BE2C (cell line): ENCODE data around the gene SRPX. TPM values are rescaled to one million over a fixed set of nuclear protein-coding genes. Genes with fewer than 3 reads are reported as not detected.

ENCODE experiments used
- DNase-seq: peaks from one replicate; pipeline ENCODE4 v3.0.0-alpha.2; 2020
- H3K27me3 ChIP-seq: fragments of 250-450 bp; sonication (Bioruptor Pico); 2 replicates; pipeline ENCODE4 v1.5.1; 2020; ENCODE audit warnings: mild to moderate bottlenecking
- H3K36me3 ChIP-seq: fragments of 250-450 bp; sonication (Bioruptor Pico); 2 replicates; pipeline ENCODE4 v1.5.1; 2020; ENCODE audit warnings: mild to moderate bottlenecking
- H3K4me1 ChIP-seq: fragments of 250-450 bp; sonication (Bioruptor Pico); 2 replicates; pipeline ENCODE4 v1.5.1; 2020
- H3K4me3 ChIP-seq: 2 replicates; pipeline ENCODE4 v1.5.1; 2011; ENCODE audit warnings: low read depth, low read length
- H3K9me3 ChIP-seq: fragments of 250-450 bp; sonication (Bioruptor Pico); 2 replicates; pipeline ENCODE4 v1.5.1; 2020
- polyA plus RNA-seq: library from polyadenylated mRNA; unstranded; fragments of >200 nt; gene quantifications from one replicate; pipeline ENCODE4 v1.2.1, GENCODE V29; 2012; ENCODE audit warnings: low read depth, missing spikeins; ENCODE audit not compliant: insufficient read length, insufficient read depth
- TF ChIP-seq, protein P1 (sequence below): IDR thresholded peaks from 2 replicates; pipeline ENCODE4 v1.5.1; 2012; ENCODE audit warnings: mild to moderate bottlenecking, low read depth, low read length

SRPX gene, protein sequence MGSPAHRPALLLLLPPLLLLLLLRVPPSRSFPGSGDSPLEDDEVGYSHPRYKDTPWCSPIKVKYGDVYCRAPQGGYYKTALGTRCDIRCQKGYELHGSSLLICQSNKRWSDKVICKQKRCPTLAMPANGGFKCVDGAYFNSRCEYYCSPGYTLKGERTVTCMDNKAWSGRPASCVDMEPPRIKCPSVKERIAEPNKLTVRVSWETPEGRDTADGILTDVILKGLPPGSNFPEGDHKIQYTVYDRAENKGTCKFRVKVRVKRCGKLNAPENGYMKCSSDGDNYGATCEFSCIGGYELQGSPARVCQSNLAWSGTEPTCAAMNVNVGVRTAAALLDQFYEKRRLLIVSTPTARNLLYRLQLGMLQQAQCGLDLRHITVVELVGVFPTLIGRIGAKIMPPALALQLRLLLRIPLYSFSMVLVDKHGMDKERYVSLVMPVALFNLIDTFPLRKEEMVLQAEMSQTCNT
- polyA plus RNA-seq, result not detected

DNA sequence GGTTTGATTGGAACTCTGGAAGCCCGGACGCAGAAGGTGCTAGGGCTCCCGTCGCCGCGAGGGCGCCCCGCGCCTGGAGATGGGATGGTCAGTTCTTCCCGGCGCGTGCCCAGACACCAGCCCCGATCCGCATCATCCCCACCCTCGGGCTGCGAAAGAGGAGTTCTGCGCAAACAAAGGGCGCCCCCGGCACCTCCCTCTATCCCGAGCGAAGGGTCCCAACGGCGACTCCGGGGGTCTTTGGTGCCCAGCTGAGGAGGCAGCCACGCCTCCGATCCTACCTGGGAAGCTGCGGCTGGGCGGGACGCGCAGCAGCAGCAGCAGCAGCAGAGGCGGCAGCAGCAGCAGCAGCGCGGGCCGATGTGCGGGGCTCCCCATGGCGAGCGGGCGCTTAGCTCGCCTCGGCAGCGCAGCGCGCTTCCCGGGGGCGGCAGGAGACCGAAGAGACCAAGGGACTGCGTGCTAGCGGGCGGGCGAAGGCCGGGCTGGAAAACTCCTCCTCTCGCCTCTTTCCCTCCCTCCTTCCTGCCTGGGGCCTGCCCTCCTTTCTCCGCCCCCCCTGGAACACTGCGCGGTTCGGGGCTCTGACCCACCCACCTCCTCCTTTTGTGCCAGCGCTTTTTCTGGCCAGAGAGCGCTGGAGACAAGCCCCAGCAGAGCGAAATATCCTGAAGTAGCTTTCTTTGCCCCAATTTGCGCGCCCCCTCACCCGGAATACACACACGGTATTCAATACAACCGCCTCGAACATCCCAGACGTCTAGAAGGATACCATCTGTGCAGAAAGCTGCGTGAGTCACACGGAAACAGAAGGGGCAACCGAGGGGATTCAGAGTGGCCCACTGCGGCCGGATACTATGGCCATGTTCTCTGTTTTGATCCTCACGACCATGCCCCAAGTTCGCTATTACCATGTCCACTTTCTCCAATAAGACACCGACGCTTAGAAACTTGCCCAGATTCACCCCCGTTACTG, at the start of gene SRPX:
TSS of gene SRPX (minus strand) at position 457 of the 976 bp plus-strand sequence. CDS start at position 378, 79 bp downstream.
- DNase-seq, result peak; percentile 16
- H3K27me3 ChIP-seq, result peaks cover 23% of the 10 kb centered on the region
- TF ChIP-seq, protein P1, sequence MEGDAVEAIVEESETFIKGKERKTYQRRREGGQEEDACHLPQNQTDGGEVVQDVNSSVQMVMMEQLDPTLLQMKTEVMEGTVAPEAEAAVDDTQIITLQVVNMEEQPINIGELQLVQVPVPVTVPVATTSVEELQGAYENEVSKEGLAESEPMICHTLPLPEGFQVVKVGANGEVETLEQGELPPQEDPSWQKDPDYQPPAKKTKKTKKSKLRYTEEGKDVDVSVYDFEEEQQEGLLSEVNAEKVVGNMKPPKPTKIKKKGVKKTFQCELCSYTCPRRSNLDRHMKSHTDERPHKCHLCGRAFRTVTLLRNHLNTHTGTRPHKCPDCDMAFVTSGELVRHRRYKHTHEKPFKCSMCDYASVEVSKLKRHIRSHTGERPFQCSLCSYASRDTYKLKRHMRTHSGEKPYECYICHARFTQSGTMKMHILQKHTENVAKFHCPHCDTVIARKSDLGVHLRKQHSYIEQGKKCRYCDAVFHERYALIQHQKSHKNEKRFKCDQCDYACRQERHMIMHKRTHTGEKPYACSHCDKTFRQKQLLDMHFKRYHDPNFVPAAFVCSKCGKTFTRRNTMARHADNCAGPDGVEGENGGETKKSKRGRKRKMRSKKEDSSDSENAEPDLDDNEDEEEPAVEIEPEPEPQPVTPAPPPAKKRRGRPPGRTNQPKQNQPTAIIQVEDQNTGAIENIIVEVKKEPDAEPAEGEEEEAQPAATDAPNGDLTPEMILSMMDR, result no peak
- H3K4me1 ChIP-seq, result no peaks in the 10 kb centered on the region
- H3K36me3 ChIP-seq, result no peaks in the 10 kb centered on the region
- H3K4me3 ChIP-seq, result peak within 1 kb of the TSS; percentile 51
- no peaks in the 10 kb centered on the region for H3K9me3 ChIP-seq

DNA sequence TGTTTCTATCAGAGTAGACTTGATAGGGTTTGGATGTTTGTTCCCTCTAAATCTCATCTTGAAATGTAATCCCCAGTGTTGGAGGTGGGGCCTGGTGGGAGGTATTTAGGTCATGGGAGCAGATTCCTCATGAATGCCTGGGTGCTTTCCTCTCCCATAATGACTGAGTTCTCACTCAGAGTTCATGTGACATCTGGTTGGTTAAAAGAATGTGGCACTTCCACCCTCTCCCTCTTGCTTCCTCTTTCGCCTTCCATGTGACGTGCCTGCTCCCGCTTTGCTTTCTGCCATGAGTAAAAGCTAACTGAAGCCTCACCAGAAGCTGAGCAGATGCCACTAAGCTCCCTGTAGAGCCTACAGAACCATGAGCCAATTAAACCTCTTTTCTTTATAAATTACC, 47.3 kb upstream of the SRPX start:
- TF ChIP-seq, protein P1, result no peak
- H3K4me3 ChIP-seq, result no peak overlapping the region
- H3K36me3 ChIP-seq, result no peaks in the 10 kb centered on the region
- no peaks in the 10 kb centered on the region for H3K27me3 ChIP-seq
- no peaks in the 10 kb centered on the region for H3K4me1 ChIP-seq
- H3K9me3 ChIP-seq, result no peaks in the 10 kb centered on the region
- DNase-seq, result no peak

DNA sequence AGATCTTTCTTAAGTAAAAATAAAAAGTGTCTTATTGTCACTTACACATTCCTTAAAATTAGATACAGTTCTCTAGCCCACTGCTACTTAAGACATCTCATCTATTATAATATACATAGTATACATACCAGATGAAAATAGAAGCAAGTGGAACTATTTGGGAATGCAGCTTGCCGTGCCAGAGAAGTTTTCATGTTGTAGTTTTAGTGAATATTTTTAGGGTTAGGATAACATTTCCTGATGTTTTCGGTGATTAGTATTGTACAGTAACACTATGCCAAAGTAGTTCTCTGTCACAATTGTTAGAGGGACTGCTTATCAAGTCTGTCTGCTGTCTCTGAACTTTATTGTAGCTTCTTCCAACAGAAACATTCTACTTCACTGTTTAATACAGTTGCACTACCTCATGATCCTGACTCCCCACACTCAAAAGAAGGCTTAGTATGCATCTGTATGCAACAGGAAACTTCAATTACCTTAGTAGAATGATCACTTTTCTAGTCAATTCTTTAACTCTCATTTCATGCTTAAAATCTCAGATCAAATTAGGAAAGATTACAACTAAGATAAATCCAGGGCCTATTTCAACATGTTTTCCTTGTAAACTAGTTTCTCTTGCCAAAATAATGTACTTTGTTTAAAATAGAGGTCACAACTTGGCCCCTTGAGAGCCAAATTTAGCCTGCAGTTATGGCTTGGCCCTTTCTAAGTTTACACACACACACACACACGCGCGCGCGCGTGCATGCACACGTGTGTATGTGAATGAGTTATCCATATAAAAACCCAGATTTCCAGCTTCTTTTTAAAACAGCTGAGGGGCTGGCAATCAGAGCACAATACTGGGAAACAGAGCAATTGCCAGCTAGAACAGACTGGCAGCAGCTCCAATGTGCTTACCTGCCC, 42.3 kb upstream of the SRPX start:
- Histone ChIP-seq H3K4me3 (no peak overlapping the region), H3K27me3 (no peaks in the 10 kb centered on the region), H3K36me3 (no peaks in the 10 kb centered on the region), H3K9me3 (no peaks in the 10 kb centered on the region), H3K4me1 (no peaks in the 10 kb centered on the region)
- TF ChIP-seq, protein P1, result no peak
- DNase-seq, result no peak

DNA sequence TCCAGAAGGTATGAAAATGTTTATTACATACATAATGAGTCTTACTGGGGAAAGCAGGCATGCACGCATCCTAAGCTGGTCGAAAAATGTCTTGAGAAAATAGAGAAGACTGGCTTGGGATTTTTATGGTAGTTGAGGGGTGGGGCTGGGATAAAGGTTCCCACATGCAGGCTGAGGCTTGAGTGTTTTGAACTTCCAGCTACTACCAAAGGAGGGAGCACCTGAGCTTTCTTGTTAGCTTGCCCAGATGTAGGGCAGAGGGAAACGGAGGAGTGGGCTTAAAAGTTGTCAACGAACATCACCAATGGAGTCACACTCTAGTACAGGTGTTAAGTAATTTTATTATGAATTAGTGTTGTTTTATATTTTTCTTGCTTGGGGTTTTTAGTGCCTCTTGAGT, 39.6 kb upstream of the SRPX start:
- H3K36me3 ChIP-seq, result no peaks in the 10 kb centered on the region
- no peaks in the 10 kb centered on the region for H3K4me1 ChIP-seq
- TF ChIP-seq, protein P1, result peak; percentile 65
- H3K4me3 ChIP-seq, result no peak overlapping the region
- DNase-seq, result peak; percentile 26
- no peaks in the 10 kb centered on the region for H3K27me3 ChIP-seq
- H3K9me3 ChIP-seq, result no peaks in the 10 kb centered on the region

DNA sequence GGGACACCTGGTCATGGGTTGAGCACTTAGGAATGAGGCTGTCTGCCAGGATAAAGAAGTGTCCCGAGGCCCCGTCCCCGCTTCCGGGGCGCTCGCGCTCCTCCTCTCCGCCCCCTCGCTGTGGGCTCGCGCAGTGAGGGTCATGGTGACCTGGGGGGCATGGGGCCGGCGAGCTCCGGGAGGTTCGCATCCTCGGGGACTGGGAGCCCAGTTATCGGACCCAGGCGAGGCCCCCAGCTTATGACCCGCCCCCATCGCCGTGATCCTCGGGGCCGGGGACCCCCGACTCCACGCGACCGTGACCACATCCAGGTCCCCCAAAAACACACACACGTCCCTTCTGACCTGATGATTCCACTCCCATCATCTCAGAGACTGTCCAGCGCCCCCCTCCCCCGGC, 35.3 kb upstream of the SRPX start:
- TF ChIP-seq, protein P1, result no peak

More for the DNA sequence above, 35.3 kb upstream of the SRPX start:
- no peaks in the 10 kb centered on the region for H3K9me3 ChIP-seq
- no peak for DNase-seq
- H3K36me3 ChIP-seq, result no peaks in the 10 kb centered on the region
- no peaks in the 10 kb centered on the region for H3K27me3 ChIP-seq
- H3K4me1 ChIP-seq, result no peaks in the 10 kb centered on the region
- no peak overlapping the region for H3K4me3 ChIP-seq
